GM21360 (cell line): ENCODE measurements around the gene BCR.
"Not testable (repeated sequence)": the region's sequence is repeated elsewhere in the genome, so short reads cannot be mapped to it uniquely, and the experiment has no call there.

Source experiments
- ATAC-seq: cut with Tn5 transposase; IDR thresholded peaks from one replicate; pipeline ENCODE4 v1.9.1; 2021; ENCODE audit warnings: mild to moderate bottlenecking, moderate library complexity; ENCODE audit not compliant: unreplicated experiment

Gene BCR

GRCh38 chr22:23285734-23286133 is 105.4 kb downstream of the BCR start:
- ATAC-seq = no peak

GRCh38 chr22:23286296-23286695 is 106.0 kb downstream of the BCR start:
- ATAC-seq = no peak

GRCh38 chr22:23287136-23288095 is 107.1 kb downstream of the BCR start:
- no peak for ATAC-seq

GRCh38 chr22:23288301-23289129 is 108.2 kb downstream of the BCR start:
- no peak for ATAC-seq

- ATAC-seq = no peak
Observed at GRCh38 chr22:23289130-23289503, 108.8 kb downstream of the BCR start.

GRCh38 chr22:23289851-23290724 is 109.8 kb downstream of the BCR start:
- no peak for ATAC-seq

- no peak for ATAC-seq
Observed at GRCh38 chr22:23291806-23292452, 111.6 kb downstream of the BCR start.

GRCh38 chr22:23292453-23293350 is 112.4 kb downstream of the BCR start:
- ATAC-seq = no peak

- ATAC-seq = no peak
Observed at GRCh38 chr22:23293720-23294119, 113.4 kb downstream of the BCR start.

GRCh38 chr22:23294221-23294620 is 113.9 kb downstream of the BCR start:
- no peak for ATAC-seq

- ATAC-seq = no peak
Observed at GRCh38 chr22:23300476-23300875, 120.2 kb downstream of the BCR start.

- ATAC-seq = no peak
Observed at GRCh38 chr22:23301591-23301990, 121.3 kb downstream of the BCR start.

GRCh38 chr22:23302171-23303002 is 122.1 kb downstream of the BCR start:
- ATAC-seq = no peak

GRCh38 chr22:23305321-23305910 is 125.1 kb downstream of the BCR start:
- ATAC-seq = no peak

- ATAC-seq = no peak
Observed at GRCh38 chr22:23305922-23306374, 125.6 kb downstream of the BCR start.

- ATAC-seq = no peak
Observed at GRCh38 chr22:23306438-23306921, 126.2 kb downstream of the BCR start.

- no peak for ATAC-seq
Observed at GRCh38 chr22:23306926-23307325, 126.6 kb downstream of the BCR start.

GRCh38 chr22:23307511-23307910 is 127.2 kb downstream of the BCR start:
- ATAC-seq = not testable (repeated sequence)
